Cortex of kidney (tissue), 1 donor: Measurements from ENCODE around the gene LSM11.

Experiments
- DNase-seq: peaks from one replicate; lab custom pipeline; 2025; lab: John Stamatoyannopoulos, UW

LSM11 gene

DNA sequence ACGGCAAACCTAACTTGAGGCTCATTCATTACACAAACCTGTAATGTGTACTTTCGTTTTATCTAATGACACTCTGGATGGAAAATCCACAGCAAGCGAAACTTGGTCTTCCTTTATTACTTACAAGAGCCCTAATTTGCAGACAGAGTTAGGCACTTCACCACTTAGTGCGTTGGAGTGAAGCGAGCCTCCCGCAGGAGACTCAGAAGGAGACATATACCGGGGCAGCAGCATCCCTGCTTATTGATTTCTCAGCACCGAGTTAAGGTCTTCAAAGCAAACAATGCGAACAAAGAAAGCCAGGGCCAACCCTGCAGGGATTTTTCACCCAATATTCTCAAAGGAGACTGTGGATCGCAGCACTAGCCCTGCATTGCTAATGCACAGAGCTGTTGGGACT lies 28.6 kb downstream of the LSM11 start:
- no peak for DNase-seq

DNA sequence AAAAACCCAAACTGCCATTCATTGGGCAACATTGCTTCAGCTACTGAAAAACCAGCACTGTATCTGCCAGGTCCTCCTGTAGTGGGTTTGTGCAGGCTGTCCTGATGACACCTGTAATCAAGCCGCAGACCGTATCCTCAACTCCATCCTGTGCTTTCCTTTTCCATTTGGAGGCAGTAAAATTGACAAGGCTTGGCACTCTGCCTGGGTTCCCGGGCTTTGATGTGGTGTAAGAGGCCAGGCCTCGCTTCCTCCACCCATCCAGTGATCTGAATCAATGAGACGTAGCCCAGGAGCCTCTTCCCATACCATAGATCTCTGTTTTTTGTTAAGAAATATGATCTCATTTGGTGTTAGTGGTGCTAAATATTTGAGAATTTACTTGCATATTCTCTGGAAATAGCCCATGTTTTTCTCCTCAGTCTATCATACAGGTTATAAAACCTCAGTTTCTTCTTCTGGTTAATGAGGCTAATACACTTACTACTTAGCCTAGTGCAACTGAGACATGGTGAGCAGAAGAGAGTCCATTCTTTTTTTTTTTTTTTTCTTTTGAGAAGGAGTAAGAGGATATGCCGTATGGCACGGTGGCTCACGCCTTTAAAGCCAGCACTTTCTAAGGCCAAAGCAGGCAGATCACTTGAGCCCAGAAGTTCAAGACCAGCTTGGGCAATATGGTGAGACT lies 34.8 kb downstream of the LSM11 start:
- DNase-seq, result no peak

- no peak for DNase-seq
Observed at GRCh38 chr5:157779221-157779620, 35.7 kb downstream of the LSM11 start.

DNA sequence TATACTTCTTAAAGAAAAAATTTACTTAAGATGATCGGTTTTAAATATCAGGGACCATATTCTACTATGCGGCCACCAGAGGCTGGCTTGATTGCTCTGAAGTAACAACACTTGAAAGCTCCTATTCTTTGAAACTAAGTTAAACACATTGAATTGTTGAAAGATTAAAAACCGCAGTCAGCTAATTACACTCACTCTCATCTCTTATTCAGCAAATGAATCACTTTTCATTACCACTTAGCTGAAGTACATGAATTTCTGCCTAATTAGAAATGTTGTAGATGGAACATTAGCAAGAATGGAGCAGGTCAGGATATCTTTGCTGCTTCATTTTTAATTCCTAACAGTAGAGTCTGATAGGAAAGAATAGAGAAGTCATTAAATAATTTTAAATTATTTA lies 42.3 kb downstream of the LSM11 start:
- no peak for DNase-seq

DNA sequence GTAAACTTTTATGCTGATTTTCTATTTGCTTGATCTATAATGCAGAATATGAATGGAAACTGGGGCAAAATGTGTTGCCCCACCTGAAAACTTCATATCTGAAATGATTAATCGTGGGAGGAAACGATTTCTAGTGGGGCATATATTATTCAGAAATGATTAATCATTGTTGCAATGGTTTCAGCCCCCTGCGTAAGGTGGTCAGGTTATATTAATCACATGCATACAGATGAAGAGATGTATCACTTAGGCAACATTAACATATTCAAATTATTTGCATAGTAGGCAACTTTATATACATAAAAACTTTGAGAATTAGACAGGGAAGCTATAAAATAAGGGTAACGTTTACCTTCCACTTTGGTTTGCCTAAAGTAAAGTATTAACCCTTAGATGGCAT lies 49.8 kb downstream of the LSM11 start:
- no peak for DNase-seq

- no peak for DNase-seq
Observed at GRCh38 chr5:157799578-157799977, 56.1 kb downstream of the LSM11 start.

GRCh38 chr5:157800137-157800536 lies 56.6 kb downstream of the LSM11 start:
- no peak for DNase-seq

DNA sequence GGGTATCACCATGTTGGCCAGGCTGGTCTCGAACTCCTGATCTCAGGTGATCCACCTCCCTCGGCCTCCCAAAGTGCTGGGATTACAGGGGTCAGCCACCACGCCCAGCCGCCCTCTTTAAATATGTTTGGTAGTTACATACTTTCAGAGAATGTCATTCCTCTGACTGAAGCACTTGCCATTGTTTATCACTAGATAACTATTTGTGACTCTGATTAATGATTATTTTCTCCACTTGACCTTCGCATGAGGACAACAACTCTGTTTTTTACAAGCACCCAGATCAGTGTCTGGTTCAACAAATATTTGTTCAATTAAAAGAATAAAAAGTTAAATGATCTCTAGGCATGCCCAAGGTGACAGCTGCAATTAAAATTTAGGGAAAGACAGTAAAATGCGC lies 59.2 kb downstream of the LSM11 start:
- no peak for DNase-seq

DNA sequence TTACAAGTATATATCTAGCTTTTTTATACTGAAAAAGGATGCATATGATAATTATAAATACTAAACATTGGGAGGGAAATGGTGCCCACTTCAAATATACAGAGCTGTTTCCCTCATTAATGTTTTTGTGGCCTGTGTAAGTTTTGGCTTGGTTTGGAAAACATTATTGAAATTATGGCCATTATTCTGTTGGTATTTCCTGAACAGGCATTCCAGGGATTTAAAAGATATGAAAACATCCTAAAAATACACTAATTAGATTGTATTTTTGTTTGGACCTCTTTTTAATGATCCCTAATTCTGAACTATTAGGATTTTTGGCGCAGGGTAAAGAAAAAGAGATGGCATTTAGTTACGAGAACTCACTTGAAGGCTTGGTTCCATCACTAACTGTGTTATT lies 64.5 kb downstream of the LSM11 start:
- no peak for DNase-seq
